Measurements from ENCODE around the gene NUF2. TPM values are rescaled to one million over a fixed set of nuclear protein-coding genes. Genes with fewer than 3 reads are reported as not detected.

NUF2 gene
- polyA plus RNA-seq (1.2 to 10.6 TPM (median 5.1 TPM) in 3 replicates), polyA minus RNA-seq (0.66 to 3.4 TPM (median 0.85 TPM) in 3 replicates)
- polyA plus RNA-seq (2011; ENCODE audit: low read depth) = 1.9 TPM
- 1.1 and 2.5 TPM in 2 replicates for polyA plus RNA-seq (2011; cell fraction: cytosol; rRNA removed)
- 1.7 and 2.7 TPM in 2 replicates for polyA plus RNA-seq (2011; cell fraction: nucleus; rRNA removed)
- 6.1 TPM in 1 of 2 replicates, not detected in the other for polyA plus RNA-seq (2012; ENCODE audit: low replicate concordance)
- not detected for polyA minus RNA-seq (2011; cell fraction: cytosol; rRNA and poly(A)+ RNA removed)
- polyA minus RNA-seq (2011; cell fraction: nucleus; rRNA and poly(A)+ RNA removed) = 1.6 TPM in 1 of 2 replicates, not detected in the other

DNA sequence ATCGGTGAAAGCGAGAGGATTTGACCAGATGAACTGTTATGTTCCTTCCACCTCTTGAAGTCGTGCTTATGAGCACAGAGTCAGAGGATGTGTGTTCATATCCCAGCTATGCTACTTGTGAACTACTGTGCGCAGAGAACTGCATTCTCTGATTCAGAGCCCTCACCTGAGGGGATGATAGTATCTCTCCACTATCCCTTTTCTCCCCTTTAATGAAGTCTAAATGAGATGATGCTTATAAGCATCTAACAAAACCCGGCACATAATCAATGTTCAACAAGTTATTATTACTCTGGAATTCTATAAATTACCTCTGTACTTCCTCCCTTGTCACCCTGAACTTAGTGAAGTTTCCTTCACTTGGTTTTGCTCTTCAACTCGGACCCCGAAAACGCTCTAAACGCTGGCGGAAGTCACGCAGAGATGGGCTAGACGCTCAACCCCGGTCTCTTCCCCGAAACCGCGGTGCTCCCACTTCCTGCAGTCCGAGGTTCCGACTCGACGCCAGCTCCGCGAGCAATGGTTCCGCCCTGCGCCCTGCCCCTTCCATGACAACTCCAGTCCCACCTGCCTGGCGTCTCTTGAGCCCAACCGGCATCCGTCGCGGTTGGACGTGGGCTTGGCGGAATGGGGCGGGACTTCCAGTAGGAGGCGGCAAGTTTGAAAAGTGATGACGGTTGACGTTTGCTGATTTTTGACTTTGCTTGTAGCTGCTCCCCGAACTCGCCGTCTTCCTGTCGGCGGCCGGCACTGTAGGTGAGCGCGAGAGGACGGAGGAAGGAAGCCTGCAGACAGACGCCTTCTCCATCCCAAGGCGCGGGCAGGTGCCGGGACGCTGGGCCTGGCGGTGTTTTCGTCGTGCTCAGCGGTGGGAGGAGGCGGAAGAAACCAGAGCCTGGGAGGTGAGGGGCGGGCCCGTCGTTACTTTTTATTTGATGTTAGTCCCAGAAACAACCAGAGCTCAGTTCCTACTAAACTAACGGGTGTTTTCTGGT is at the start of gene NUF2:
Gene NUF2, plus strand, starts transcription at position 644 of the 995 bp plus-strand sequence. CDS start 4,098 bp downstream, outside the sequence.
- Histone ChIP-seq H3K4me1 (ENCODE audit: control insufficient read depth, extremely low read depth, insufficient read depth, low read length) (peaks cover 6% of the 10 kb centered on the region), H3K79me2 (ENCODE audit: control insufficient read depth, insufficient read depth, low read length) (peaks cover 31% of the 10 kb centered on the region), H3K9ac (ENCODE audit: control insufficient read depth, extremely low read depth, insufficient read depth, low read length) (peak within 1 kb of the TSS; percentile 74), H3K27ac (ENCODE audit: control insufficient read depth, insufficient read depth, low read length) (peak within 1 kb of the TSS; percentile 74), H3K27me3 (ENCODE audit: control insufficient read depth, extremely low read depth, insufficient read depth, low read length) (no peaks in the 10 kb centered on the region), H2AFZ (ENCODE audit: control insufficient read depth, low read length) (peak within 1 kb of the TSS; percentile 97), H3K36me3 (ENCODE audit: control insufficient read depth in 2 of 2, extremely low read depth in 1 of 2, insufficient read depth in 2 of 2, low read length in 2 of 2) (peaks cover 0 to 6% of the 10 kb centered on the region in 2 experiments), H3K4me2 (ENCODE audit: control insufficient read depth, extremely low read depth, insufficient read depth, low read depth, low read length) (peak within 1 kb of the TSS; percentile 87), H4K20me1 (ENCODE audit: control insufficient read depth, extremely low read depth, insufficient read depth, low read length) (no peaks in the 10 kb centered on the region), H3K4me3 (ENCODE audit: control insufficient read depth in 2 of 3, extremely low read depth in 1 of 3, insufficient read depth in 2 of 3, low read depth in 1 of 3, low read length in 3 of 3) (peak within 1 kb of the TSS; percentile 72 to 96 (median 83)), H3K9me1 (ENCODE audit: control insufficient read depth, extremely low read depth, insufficient read depth, low read length) (no peaks in the 10 kb centered on the region), H3K9me3 (ENCODE audit: control insufficient read depth, low read depth, low read length) (no peaks in the 10 kb centered on the region)
- TF ChIP-seq, protein P1, sequence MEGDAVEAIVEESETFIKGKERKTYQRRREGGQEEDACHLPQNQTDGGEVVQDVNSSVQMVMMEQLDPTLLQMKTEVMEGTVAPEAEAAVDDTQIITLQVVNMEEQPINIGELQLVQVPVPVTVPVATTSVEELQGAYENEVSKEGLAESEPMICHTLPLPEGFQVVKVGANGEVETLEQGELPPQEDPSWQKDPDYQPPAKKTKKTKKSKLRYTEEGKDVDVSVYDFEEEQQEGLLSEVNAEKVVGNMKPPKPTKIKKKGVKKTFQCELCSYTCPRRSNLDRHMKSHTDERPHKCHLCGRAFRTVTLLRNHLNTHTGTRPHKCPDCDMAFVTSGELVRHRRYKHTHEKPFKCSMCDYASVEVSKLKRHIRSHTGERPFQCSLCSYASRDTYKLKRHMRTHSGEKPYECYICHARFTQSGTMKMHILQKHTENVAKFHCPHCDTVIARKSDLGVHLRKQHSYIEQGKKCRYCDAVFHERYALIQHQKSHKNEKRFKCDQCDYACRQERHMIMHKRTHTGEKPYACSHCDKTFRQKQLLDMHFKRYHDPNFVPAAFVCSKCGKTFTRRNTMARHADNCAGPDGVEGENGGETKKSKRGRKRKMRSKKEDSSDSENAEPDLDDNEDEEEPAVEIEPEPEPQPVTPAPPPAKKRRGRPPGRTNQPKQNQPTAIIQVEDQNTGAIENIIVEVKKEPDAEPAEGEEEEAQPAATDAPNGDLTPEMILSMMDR (optimal IDR thresholded peaks at IDR 0.05 in 1 of 3, IDR thresholded peaks at IDR 0.05 in 1 of 3, conservative IDR thresholded peaks at IDR 0.05 in 1 of 3; ENCODE audit: extremely low read depth in 1 of 3, insufficient read depth in 2 of 3, low read length in 3 of 3) = no peak
- no peak for TF ChIP-seq EZH2 (IDR thresholded peaks at IDR 0.05; ENCODE audit: low read length)
- FAIRE-seq = peak; percentile 93
- DNase-seq (ENCODE audit: low read depth, low spot score) = peak; percentile 88
- dilution Hi-C loops (cut with MboI; ENCODE audit: extremely low pct_ligation_motif_present, low sequenced_read_pairs) = no loop called here

DNA sequence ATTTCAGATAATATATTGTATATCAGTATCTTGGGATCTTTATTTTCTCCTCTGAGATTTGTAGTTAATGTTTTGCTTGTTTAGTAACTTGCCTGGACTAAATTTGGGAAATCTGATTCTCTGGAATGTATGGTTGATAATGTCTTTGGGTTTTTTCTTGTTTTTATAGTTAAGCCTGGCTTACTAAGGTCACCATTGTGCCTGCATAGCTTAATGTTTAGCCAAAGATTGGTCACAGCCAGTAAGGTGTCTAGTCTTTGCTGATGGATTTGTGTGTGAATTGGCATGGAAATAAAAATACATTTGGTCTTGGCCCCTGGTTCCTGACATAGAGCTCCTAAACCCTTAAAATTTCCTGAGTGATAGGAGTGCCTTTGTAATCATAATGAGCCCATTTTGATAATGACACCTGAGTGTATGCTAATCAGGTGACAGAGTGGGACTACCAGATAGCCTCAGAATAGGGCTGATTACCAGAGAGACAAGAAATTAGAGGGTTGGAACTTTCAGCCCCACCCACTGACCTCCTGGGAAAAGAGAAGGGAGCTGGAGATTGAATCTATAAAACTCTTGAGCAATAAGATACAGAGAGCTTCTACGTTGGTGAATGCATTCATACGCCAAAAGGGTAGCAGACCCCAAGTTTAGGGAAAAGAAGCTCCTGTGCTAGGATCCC is 47.9 kb upstream of the NUF2 start:
- Histone ChIP-seq H3K9me3 (ENCODE audit: control insufficient read depth, low read depth, low read length) (no peaks in the 10 kb centered on the region), H3K4me3 (ENCODE audit: control insufficient read depth in 2 of 3, extremely low read depth in 1 of 3, insufficient read depth in 2 of 3, low read depth in 1 of 3, low read length in 3 of 3) (no peak overlapping the region), H3K27me3 (ENCODE audit: control insufficient read depth, extremely low read depth, insufficient read depth, low read length) (no peaks in the 10 kb centered on the region), H3K4me2 (ENCODE audit: control insufficient read depth, extremely low read depth, insufficient read depth, low read depth, low read length) (no peak overlapping the region), H3K9ac (ENCODE audit: control insufficient read depth, extremely low read depth, insufficient read depth, low read length) (no peak overlapping the region), H4K20me1 (ENCODE audit: control insufficient read depth, extremely low read depth, insufficient read depth, low read length) (no peaks in the 10 kb centered on the region), H3K36me3 (ENCODE audit: control insufficient read depth in 2 of 2, extremely low read depth in 1 of 2, insufficient read depth in 2 of 2, low read length in 2 of 2) (no peaks in the 10 kb centered on the region), H2AFZ (ENCODE audit: control insufficient read depth, low read length) (no peak overlapping the region), H3K9me1 (ENCODE audit: control insufficient read depth, extremely low read depth, insufficient read depth, low read length) (no peaks in the 10 kb centered on the region), H3K27ac (ENCODE audit: control insufficient read depth, insufficient read depth, low read length) (no peak overlapping the region), H3K4me1 (ENCODE audit: control insufficient read depth, extremely low read depth, insufficient read depth, low read length) (no peaks in the 10 kb centered on the region), H3K79me2 (ENCODE audit: control insufficient read depth, insufficient read depth, low read length) (no peaks in the 10 kb centered on the region)
- dilution Hi-C loops (cut with MboI; ENCODE audit: extremely low pct_ligation_motif_present, low sequenced_read_pairs) = no loop called here
- DNase-seq (ENCODE audit: low read depth, low spot score) = no peak
- FAIRE-seq = no peak
- TF ChIP-seq EZH2 (IDR thresholded peaks at IDR 0.05; ENCODE audit: low read length) = no peak
- TF ChIP-seq, protein P1 (optimal IDR thresholded peaks at IDR 0.05 in 1 of 3, IDR thresholded peaks at IDR 0.05 in 1 of 3, conservative IDR thresholded peaks at IDR 0.05 in 1 of 3; ENCODE audit: extremely low read depth in 1 of 3, insufficient read depth in 2 of 3, low read length in 3 of 3) = no peak

All from keratinocyte (primary cell).